Activated CD8-positive, alpha-beta memory T cell treated with anti-CD3 and anti-CD28 coated beads for 36 hours (primary cell): ENCODE results near the gene CTCF. TPM values are rescaled to one million over a fixed set of nuclear protein-coding genes. Genes with fewer than 3 reads are reported as not detected.

ENCODE experiments used
- CTCF ChIA-PET: fragments of 350-600 bp; sonication (Branson Sonifier 250); formaldehyde crosslinking; loops from one replicate; lab custom pipeline; 2021; ENCODE audit warnings: antibody characterized with exemption; lab: Charles Lee
- POLR2A ChIA-PET: fragments of 350-600 bp; sonication (Branson Sonifier 250); formaldehyde crosslinking; loops from one replicate; lab custom pipeline; 2021; ENCODE audit warnings: antibody characterized with exemption; lab: Charles Lee
- total RNA-seq, 2 experiments: library from RNA; stranded (reverse); gene quantifications; one replicate each; pipeline ENCODE4 v1.2.3, GENCODE V29; 2021

Gene CTCF
- total RNA-seq, 2 experiments from 2014 or later = 54.2 to 55.1 TPM

- POLR2A ChIA-PET = no interaction called here
- CTCF ChIA-PET = interaction anchor here (1.2 to 10.1 kb wide), 3 partner anchors 20 to 102 kb away, joined by 3 to 126 read pairs (median 38); partner anchors contain the start of gene CARMIL2
These were observed 19.3 kb upstream of the CTCF start for GRCh38 chr16:67543036-67543435.

- POLR2A ChIA-PET = no interaction called here
- CTCF ChIA-PET = interaction anchor here (1.2 to 10.1 kb wide), 3 partner anchors 19 to 101 kb away, joined by 3 to 126 read pairs (median 38); partner anchors contain the start of gene CARMIL2
These were observed 18.7 kb upstream of the CTCF start for GRCh38 chr16:67543582-67543981.

- CTCF ChIA-PET = interaction anchor here (1.0 to 10.1 kb wide), 5 partner anchors 23 to 116 kb away, joined by 3 to 126 read pairs (median 3); partner anchors contain the start of genes ACD and CARMIL2
- POLR2A ChIA-PET = no interaction called here
These were observed 17.9 kb upstream of the CTCF start for GRCh38 chr16:67544329-67544841.

GRCh38 chr16:67544844-67545664 lies 17.3 kb upstream of the CTCF start:
- ChIA-PET CTCF (interaction anchor here (1.0 to 10.1 kb wide), 6 partner anchors 17 to 115 kb away, joined by 3 to 126 read pairs (median 4); partner anchors contain the start of genes ACD, CARMIL2 and CTCF), POLR2A (no interaction called here)

GRCh38 chr16:67545665-67546024 lies 16.7 kb upstream of the CTCF start:
- POLR2A ChIA-PET = no interaction called here
- CTCF ChIA-PET = interaction anchor here (1.0 to 10.1 kb wide), 5 partner anchors 16 to 115 kb away, joined by 3 to 126 read pairs (median 4); partner anchors contain the start of genes ACD, CARMIL2 and CTCF

GRCh38 chr16:67546091-67546501 lies 16.2 kb upstream of the CTCF start:
- ChIA-PET CTCF (interaction anchor here (0.6 to 10.1 kb wide), 13 partner anchors 10 to 555 kb away, joined by 3 to 126 read pairs (median 6); partner anchors contain the start of genes ATP6V0D1, CARMIL2 and CTCF), POLR2A (interaction anchor here (0.6 kb wide), 1 partner anchor 14 kb away, joined by 3 read pairs; no protein-coding TSS in a partner anchor)

- POLR2A ChIA-PET = interaction anchor here (0.8 to 1.9 kb wide), 4 partner anchors 9 to 98 kb away, joined by 5 to 15 read pairs (median 7); partner anchors contain the start of genes CARMIL2 and CTCF
- CTCF ChIA-PET = interaction anchor here (0.7 to 10.1 kb wide), 32 partner anchors 10 to 200 kb away, joined by 3 to 126 read pairs (median 4); partner anchors contain the start of genes ACD, AGRP, ATP6V0D1 and C16orf86
These were observed 15.4 kb upstream of the CTCF start for GRCh38 chr16:67546761-67547422.

GRCh38 chr16:67547423-67548264 lies 14.7 kb upstream of the CTCF start:
- ChIA-PET POLR2A (interaction anchor here (0.6 to 1.9 kb wide), 6 partner anchors 8 to 97 kb away, joined by 5 to 15 read pairs (median 6); partner anchors contain the start of genes CARMIL2 and CTCF), CTCF (interaction anchor here (0.8 to 10.1 kb wide), 30 partner anchors 9 to 199 kb away, joined by 3 to 126 read pairs (median 4); partner anchors contain the start of genes ACD, AGRP, ATP6V0D1 and C16orf86)

GRCh38 chr16:67548265-67549126 lies 13.8 kb upstream of the CTCF start:
- POLR2A ChIA-PET = interaction anchor here (0.9 to 1.9 kb wide), 3 partner anchors 11 to 96 kb away, joined by 6 to 15 read pairs (median 9); partner anchors contain the start of genes CARMIL2 and CTCF
- CTCF ChIA-PET = interaction anchor here (0.8 to 10.1 kb wide), 9 partner anchors 8 to 96 kb away, joined by 4 to 126 read pairs (median 20); partner anchors contain the start of genes AGRP, CARMIL2 and CTCF

- ChIA-PET POLR2A (interaction anchor here (0.9 kb wide), 1 partner anchor 12 kb away, joined by 3 read pairs; no protein-coding TSS in a partner anchor), CTCF (interaction anchor here (1.1 to 10.1 kb wide), 4 partner anchors 10 to 96 kb away, joined by 3 to 126 read pairs (median 28); partner anchors contain the start of genes CARMIL2 and CTCF)
These were observed 13.1 kb upstream of the CTCF start for GRCh38 chr16:67549240-67549639.

GRCh38 chr16:67549936-67550335 lies 12.4 kb upstream of the CTCF start:
- POLR2A ChIA-PET = interaction anchor here (0.9 kb wide), 1 partner anchor 12 kb away, joined by 3 read pairs; no protein-coding TSS in a partner anchor

GRCh38 chr16:67551091-67551490 lies 11.2 kb upstream of the CTCF start:
- POLR2A ChIA-PET = no interaction called here
- CTCF ChIA-PET = interaction anchor here (1.0 to 10.1 kb wide), 5 partner anchors 9 to 94 kb away, joined by 3 to 126 read pairs (median 4); partner anchors contain the start of genes CARMIL2 and CTCF

More at GRCh38 chr16:67549936-67550335, 12.4 kb upstream of the CTCF start:
- CTCF ChIA-PET = interaction anchor here (1.1 to 10.1 kb wide), 3 partner anchors 9 to 95 kb away, joined by 3 to 126 read pairs (median 18); partner anchors contain the start of genes CARMIL2 and CTCF

GRCh38 chr16:67551972-67552371 lies 10.4 kb upstream of the CTCF start:
- ChIA-PET CTCF (interaction anchor here (1.0 to 10.1 kb wide), 5 partner anchors 8 to 93 kb away, joined by 3 to 126 read pairs (median 4); partner anchors contain the start of genes CARMIL2 and CTCF), POLR2A (no interaction called here)

GRCh38 chr16:67552476-67552875 lies 9.8 kb upstream of the CTCF start:
- CTCF ChIA-PET = interaction anchor here (1.6 to 10.1 kb wide), 3 partner anchors 10 to 92 kb away, joined by 5 to 126 read pairs (median 18); partner anchors contain the start of genes CARMIL2 and CTCF
- POLR2A ChIA-PET = interaction anchor here (0.6 kb wide), 1 partner anchor 32 kb away, joined by 5 read pairs; no protein-coding TSS in a partner anchor

GRCh38 chr16:67555795-67556212 lies 6.5 kb upstream of the CTCF start:
- ChIA-PET CTCF (interaction anchor here (0.8 to 2.7 kb wide), 7 partner anchors 9 to 108 kb away, joined by 3 to 21 read pairs (median 5); partner anchors contain the start of gene CARMIL2), POLR2A (interaction anchor here (0.6 to 1.6 kb wide), 7 partner anchors 8 to 362 kb away, joined by 3 to 6 read pairs (median 4); partner anchors contain the start of genes ACD, CARMIL2, GFOD2 and RIPOR1)
